Naive thymus-derived CD8-positive, alpha-beta T cell (primary cell): ENCODE data around the gene INAFM2. TPM values are rescaled to one million over a fixed set of nuclear protein-coding genes. Genes with fewer than 3 reads are reported as not detected.
A peak's percentile ranks its signal among the peaks of the same experiment; 100 is the strongest.

Experiments
- ATAC-seq, 2 donors: fragments of 150-1000 bp; cut with Tn5 transposase in 1 of 2; sonication (Bioruptor Pico), chemical (Tn5 transposase) in 1 of 2; 1 replicate in 1 of 2; 2 replicates in 1 of 2; pipeline ENCODE4 v1.10.0; 2021; ENCODE audit warnings: mild to moderate bottlenecking in 2 of 2, moderate library complexity in 2 of 2
- POLR2A ChIA-PET: fragments of 350-600 bp; sonication (Branson Sonifier 250); formaldehyde crosslinking; loops from one replicate; lab custom pipeline; 2021; ENCODE audit warnings: antibody characterized with exemption; lab: Charles Lee
- DNase-seq, 10 donors: peaks; one replicate each; pipeline versions ENCODE4 v3.0.0 to v3.0.0-alpha.2; 2020 to 2022
- H3K27ac Mint-ChIP-seq, 10 donors: one replicate each; pipeline ENCODE4 v1.8.0; 2020 to 2022; ENCODE audit warnings: mild to moderate bottlenecking in 10 of 10, mixed read lengths in 10 of 10, moderate library complexity in 4 of 10, inconsistent platforms in 1 of 10
- H3K27me3 Mint-ChIP-seq, 5 donors: one replicate each; pipeline ENCODE4 v1.8.0; 2021 to 2022; ENCODE audit warnings: mixed read lengths in 5 of 5
- H3K36me3 Mint-ChIP-seq, 3 donors: one replicate each; pipeline ENCODE4 v1.8.0; 2020 to 2022; ENCODE audit warnings: mixed read lengths in 3 of 3, mild to moderate bottlenecking in 2 of 3, inconsistent platforms in 1 of 3
- H3K4me1 Mint-ChIP-seq, 4 donors: one replicate each; pipeline ENCODE4 v1.8.0; 2021 to 2022; ENCODE audit warnings: mixed read lengths in 4 of 4
- H3K4me3 Mint-ChIP-seq, 10 donors: one replicate each; pipeline ENCODE4 v1.8.0; 2020 to 2022; ENCODE audit warnings: mild to moderate bottlenecking in 10 of 10, mixed read lengths in 10 of 10, moderate library complexity in 6 of 10, inconsistent platforms in 1 of 10
- H3K9me3 Mint-ChIP-seq, 9 donors: one replicate each; pipeline ENCODE4 v1.8.0; 2020 to 2022; ENCODE audit warnings: mixed read lengths in 9 of 9, mild to moderate bottlenecking in 3 of 9, inconsistent platforms in 1 of 9, moderate library complexity in 1 of 9
- polyA plus RNA-seq, 3 donors: library from polyadenylated mRNA; unstranded; fragments of 300-500 nt; fragmentation: Illumina TruSeq; gene quantifications; one replicate each; pipeline ENCODE4 v1.2.3, GENCODE V29; 2021
- total RNA-seq, 8 experiments: library from RNA in 2 of 8; stranded (reverse) in 2 of 8; gene quantifications; one replicate each; pipeline ENCODE4 v1.2.3 and lab custom pipeline; 2021 to 2026

The INAFM2 gene
- total and polyA plus RNA-seq, 5 experiments from 2014 or later, result 0.69 to 8.1 (median 2.5) TPM

- Mint-ChIP-seq H3K27me3 (no peaks in the 10 kb centered on the region), H3K9me3 (no peaks in the 10 kb centered on the region), H3K27ac (no peak overlapping the region), H3K36me3 (no peaks in the 10 kb centered on the region), H3K4me1 (peaks cover 0 to 6% (median 2%) of the 10 kb centered on the region in 4 donors), H3K4me3 (no peak overlapping the region)
- ATAC-seq, result no peak
- POLR2A ChIA-PET, result no interaction called here
- no peak for DNase-seq
Measured at GRCh38 chr15:40347559-40348473, 24.3 kb downstream of the INAFM2 start.

- H3K9me3 Mint-ChIP-seq, result no peaks in the 10 kb centered on the region
- H3K27ac Mint-ChIP-seq, result peak overlapping the region in 2 of 10 donors; percentile 27 to 62
- POLR2A ChIA-PET, result no interaction called here
- no peak for ATAC-seq
- peaks cover 0 to 3% (median 0%) of the 10 kb centered on the region in 5 donors for H3K27me3 Mint-ChIP-seq
- no peak overlapping the region for H3K4me3 Mint-ChIP-seq
- no peaks in the 10 kb centered on the region for H3K36me3 Mint-ChIP-seq
- DNase-seq, result no peak
- peaks cover 0 to 6% (median 2%) of the 10 kb centered on the region in 4 donors for H3K4me1 Mint-ChIP-seq
Measured at GRCh38 chr15:40348474-40348870, 25.0 kb downstream of the INAFM2 start.

GRCh38 chr15:40349163-40349562 lies 25.7 kb downstream of the INAFM2 start:
- POLR2A ChIA-PET, result no interaction called here
- ATAC-seq (no peak), DNase-seq (no peak)
- H3K27ac Mint-ChIP-seq, result no peak overlapping the region
- H3K4me3 Mint-ChIP-seq, result no peak overlapping the region
- H3K36me3 Mint-ChIP-seq, result no peaks in the 10 kb centered on the region
- H3K4me1 Mint-ChIP-seq, result peaks cover 0 to 3% (median 1%) of the 10 kb centered on the region in 4 donors
- no peaks in the 10 kb centered on the region for H3K9me3 Mint-ChIP-seq
- H3K27me3 Mint-ChIP-seq, result peaks cover 0 to 9% (median 3%) of the 10 kb centered on the region in 5 donors

- no peak for ATAC-seq
- H3K27ac Mint-ChIP-seq, result no peak overlapping the region
- peaks cover 0 to 7% (median under 1%) of the 10 kb centered on the region in 4 donors for H3K4me1 Mint-ChIP-seq
- no peak for DNase-seq
- H3K27me3 Mint-ChIP-seq, result peaks cover 3 to 33% (median 6%) of the 10 kb centered on the region in 5 donors
- H3K36me3 Mint-ChIP-seq, result no peaks in the 10 kb centered on the region
- POLR2A ChIA-PET, result no interaction called here
- H3K4me3 Mint-ChIP-seq, result no peak overlapping the region
- no peaks in the 10 kb centered on the region for H3K9me3 Mint-ChIP-seq
Measured at GRCh38 chr15:40352281-40352901, 28.9 kb downstream of the INAFM2 start.

GRCh38 chr15:40353697-40354096 lies 30.2 kb downstream of the INAFM2 start:
- H3K4me1 Mint-ChIP-seq, result peaks cover 3 to 7% (median 4%) of the 10 kb centered on the region in 4 donors
- H3K27ac Mint-ChIP-seq, result peak overlapping the region in 1 of 10 donors; percentile 83
- no peaks in the 10 kb centered on the region for H3K9me3 Mint-ChIP-seq
- no peak for ATAC-seq
- H3K4me3 Mint-ChIP-seq, result no peak overlapping the region
- H3K27me3 Mint-ChIP-seq, result peaks cover 3 to 33% (median 6%) of the 10 kb centered on the region in 5 donors
- POLR2A ChIA-PET, result no interaction called here
- DNase-seq, result peak in 1 of 10 donors; percentile 23
- no peaks in the 10 kb centered on the region for H3K36me3 Mint-ChIP-seq

- POLR2A ChIA-PET, result interaction anchor here (0.6 to 1.0 kb wide), 2 partner anchors 32 to 206 kb away, joined by 3 read pairs; no protein-coding TSS in a partner anchor
- Mint-ChIP-seq H3K27ac (no peak overlapping the region), H3K36me3 (no peaks in the 10 kb centered on the region), H3K27me3 (peaks cover 3 to 33% (median 6%) of the 10 kb centered on the region in 5 donors), H3K4me1 (peaks cover 6 to 11% (median 8%) of the 10 kb centered on the region in 4 donors), H3K9me3 (no peaks in the 10 kb centered on the region), H3K4me3 (no peak overlapping the region)
- ATAC-seq (no peak), DNase-seq (no peak)
Measured at GRCh38 chr15:40354408-40355171, 31.1 kb downstream of the INAFM2 start.

- Mint-ChIP-seq H3K27ac (peak overlapping the region in 1 of 10 donors; percentile 53), H3K4me3 (peak overlapping the region in 3 of 10 donors; percentile 19 to 23 (median 22)), H3K27me3 (peaks cover 3 to 33% (median 6%) of the 10 kb centered on the region in 5 donors), H3K4me1 (peaks cover 6 to 11% (median 8%) of the 10 kb centered on the region in 4 donors), H3K9me3 (no peaks in the 10 kb centered on the region), H3K36me3 (no peaks in the 10 kb centered on the region)
- ATAC-seq, result no peak
- no peak for DNase-seq
- POLR2A ChIA-PET, result interaction anchor here (0.7 kb wide), 1 partner anchor 14 kb away, joined by 3 read pairs; no protein-coding TSS in a partner anchor
Measured at GRCh38 chr15:40355976-40356585, 32.6 kb downstream of the INAFM2 start.

- Mint-ChIP-seq H3K4me1 (peaks cover 7 to 13% (median 10%) of the 10 kb centered on the region in 4 donors), H3K27me3 (peaks cover 3 to 33% (median 6%) of the 10 kb centered on the region in 5 donors), H3K4me3 (peak overlapping the region; percentile 52 to 88 (median 78)), H3K9me3 (no peaks in the 10 kb centered on the region), H3K36me3 (no peaks in the 10 kb centered on the region), H3K27ac (no peak overlapping the region)
- ATAC-seq, result no peak
- POLR2A ChIA-PET, result interaction anchor here (1.4 to 2.2 kb wide), 3 partner anchors 11 to 95 kb away, joined by 3 to 8 read pairs (median 4); no protein-coding TSS in a partner anchor
- DNase-seq, result no peak
Measured at GRCh38 chr15:40357246-40357645, 33.8 kb downstream of the INAFM2 start.

GRCh38 chr15:40357723-40358470 lies 34.4 kb downstream of the INAFM2 start, which contains the start of gene DISP2:
DISP2 (plus strand) TSS chr15:40358219; CDS start chr15:40358322, 103 bp downstream.
- H3K4me1 Mint-ChIP-seq, result peaks cover 7 to 15% (median 14%) of the 10 kb centered on the region in 4 donors
- POLR2A ChIA-PET, result interaction anchor here (1.4 to 2.2 kb wide), 3 partner anchors 10 to 94 kb away, joined by 3 to 8 read pairs (median 4); no protein-coding TSS in a partner anchor
- H3K36me3 Mint-ChIP-seq, result peaks cover 0 to 3% (median 0%) of the 10 kb centered on the region in 3 donors
- DNase-seq (peak; percentile 83 to 94 (median 91)), ATAC-seq (peak; percentile 91 to 95)
- H3K27me3 Mint-ChIP-seq, result peaks cover 3 to 33% (median 6%) of the 10 kb centered on the region in 5 donors
- peak within 1 kb of the TSS in 1 of 10 donors; percentile 65 for H3K27ac Mint-ChIP-seq
- peak within 1 kb of the TSS; percentile 78 to 89 (median 84) for H3K4me3 Mint-ChIP-seq
- H3K9me3 Mint-ChIP-seq, result no peaks in the 10 kb centered on the region

GRCh38 chr15:40358471-40359353 lies 35.2 kb downstream of the INAFM2 start:
- peak overlapping the region in 1 of 10 donors; percentile 65 for H3K27ac Mint-ChIP-seq
- peaks cover 7 to 20% (median 15%) of the 10 kb centered on the region in 4 donors for H3K4me1 Mint-ChIP-seq
- POLR2A ChIA-PET, result interaction anchor here (1.4 to 2.2 kb wide), 3 partner anchors 9 to 94 kb away, joined by 3 to 8 read pairs (median 4); no protein-coding TSS in a partner anchor

More at GRCh38 chr15:40358471-40359353, 35.2 kb downstream of the INAFM2 start:
- peak; percentile 29 to 35 for ATAC-seq
- Mint-ChIP-seq H3K9me3 (no peaks in the 10 kb centered on the region), H3K27me3 (peaks cover 2 to 28% (median 4%) of the 10 kb centered on the region in 5 donors), H3K4me3 (peak overlapping the region; percentile 71 to 89 (median 80)), H3K36me3 (peaks cover 0 to 3% (median 0%) of the 10 kb centered on the region in 3 donors)
- DNase-seq, result peak in 2 of 10 donors; percentile 38 to 39
